Thyroid gland (tissue), 4 donors: Measurements from ENCODE around the gene UNC13A. TPM values are rescaled to one million over a fixed set of nuclear protein-coding genes. Genes with fewer than 3 reads are reported as not detected.
"Not testable (repeated sequence)": the region's sequence is repeated elsewhere in the genome, so short reads cannot be mapped to it uniquely, and the experiment has no call there.

Experiments
- DNase-seq, 2 donors: peaks; one replicate each; pipeline ENCODE4 v3.0.0-alpha.2; 2019
- H3K27ac ChIP-seq, 3 donors: fragments of 200-600 bp; sonication (generic); 1 replicate in 2 of 3; 2 replicates in 1 of 3; pipeline ENCODE4 v1.5.1; 2016 to 2019; ENCODE audit warnings: mild to moderate bottlenecking in 1 of 3, moderate library complexity in 1 of 3
- H3K27me3 ChIP-seq: fragments of 200-600 bp; sonication (generic); one replicate; pipeline ENCODE4 v1.5.1; 2019
- H3K36me3 ChIP-seq, 2 donors: fragments of 200-600 bp; sonication (generic); one replicate each; pipeline ENCODE4 v1.5.1; 2016 to 2019
- H3K4me1 ChIP-seq, 2 donors: fragments of 200-600 bp; sonication (generic); one replicate each; pipeline ENCODE4 v1.5.1; 2017 to 2019
- H3K4me3 ChIP-seq, 3 donors: fragments of 200-600 bp; sonication (generic); replicated peaks in 1 of 3; 1 replicate in 2 of 3; 2 replicates in 1 of 3; pipeline ENCODE4 v1.5.1; 2016; ENCODE audit warnings: mild to moderate bottlenecking in 1 of 3
- H3K9me3 ChIP-seq: fragments of 200-600 bp; sonication (generic); one replicate; pipeline ENCODE4 v1.5.1; 2017
- POLR2A ChIP-seq, 2 donors: fragments of 450-650 bp; IDR thresholded peaks; one replicate each; pipeline ENCODE4 v1.6.1; 2017; ENCODE audit warnings: antibody characterized with exemption in 2 of 2, mild to moderate bottlenecking in 2 of 2, moderate library complexity in 1 of 2
- WGBS, 2 donors: methylation state at CpG; one replicate each; pipeline ENCODE4 v1.1.5; 2017; 5-methylcytosine and 5-hydroxymethylcytosine counted together
- intact Hi-C: fragments of 100-400 bp; cut with DNase I; formaldehyde crosslinking; loops from one replicate; pipeline ENCODE4 v1.15.1; 2023
- total RNA-seq, 4 donors: library from RNA; depleted of rRNA; stranded (reverse); fragments of >200 nt; gene quantifications; one replicate each; pipeline ENCODE4 v1.2.3, GENCODE V29; 2016
- TF ChIP-seq, protein P1 (sequence below), 6 experiments: fragments of 200-600 bp in 3 of 6; fragments of 450-650 bp in 3 of 6; sonication (generic) in 3 of 6; IDR thresholded peaks; one replicate each; pipeline ENCODE4 v1.5.1; 2016 to 2019; ENCODE audit warnings: antibody characterized with exemption in 6 of 6, mild to moderate bottlenecking in 2 of 6, inconsistent platforms in 1 of 6, moderate library complexity in 1 of 6

Gene UNC13A
- total RNA-seq, 4 donors from 2014 or later: under 0.01 to 2.7 (median 0.21) TPM

DNA sequence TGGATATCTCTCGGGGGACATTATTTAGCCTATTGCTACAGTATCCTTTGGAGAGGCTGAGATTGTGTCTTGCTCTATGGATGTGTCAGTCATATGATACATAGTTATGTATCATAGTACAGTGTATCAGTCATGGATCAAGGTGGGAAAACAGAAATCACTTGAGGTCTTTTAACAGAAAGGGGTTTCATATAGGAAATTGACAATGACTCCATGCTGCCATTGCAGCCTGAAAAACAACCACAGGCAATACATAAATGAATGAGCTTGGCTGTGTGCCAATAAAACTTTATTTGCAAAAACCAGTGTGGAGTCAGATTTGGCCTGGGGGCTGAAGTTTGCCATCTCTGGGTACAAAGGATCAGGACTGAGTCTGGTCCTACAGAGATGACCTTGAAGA, 97.3 kb downstream of the UNC13A start:
- Histone ChIP-seq H3K4me3 (no peak overlapping the region), H3K4me1 (no peaks in the 10 kb centered on the region), H3K27ac (no peak overlapping the region), H3K27me3 (no peaks in the 10 kb centered on the region), H3K9me3 (no peaks in the 10 kb centered on the region), H3K36me3 (no peaks in the 10 kb centered on the region)
- intact Hi-C loops: no loop called here
- 81 to 93% methylated on average over 1 of the region's 1 CpG for WGBS, 2 donors
- DNase-seq: no peak
- TF ChIP-seq, protein P1, sequence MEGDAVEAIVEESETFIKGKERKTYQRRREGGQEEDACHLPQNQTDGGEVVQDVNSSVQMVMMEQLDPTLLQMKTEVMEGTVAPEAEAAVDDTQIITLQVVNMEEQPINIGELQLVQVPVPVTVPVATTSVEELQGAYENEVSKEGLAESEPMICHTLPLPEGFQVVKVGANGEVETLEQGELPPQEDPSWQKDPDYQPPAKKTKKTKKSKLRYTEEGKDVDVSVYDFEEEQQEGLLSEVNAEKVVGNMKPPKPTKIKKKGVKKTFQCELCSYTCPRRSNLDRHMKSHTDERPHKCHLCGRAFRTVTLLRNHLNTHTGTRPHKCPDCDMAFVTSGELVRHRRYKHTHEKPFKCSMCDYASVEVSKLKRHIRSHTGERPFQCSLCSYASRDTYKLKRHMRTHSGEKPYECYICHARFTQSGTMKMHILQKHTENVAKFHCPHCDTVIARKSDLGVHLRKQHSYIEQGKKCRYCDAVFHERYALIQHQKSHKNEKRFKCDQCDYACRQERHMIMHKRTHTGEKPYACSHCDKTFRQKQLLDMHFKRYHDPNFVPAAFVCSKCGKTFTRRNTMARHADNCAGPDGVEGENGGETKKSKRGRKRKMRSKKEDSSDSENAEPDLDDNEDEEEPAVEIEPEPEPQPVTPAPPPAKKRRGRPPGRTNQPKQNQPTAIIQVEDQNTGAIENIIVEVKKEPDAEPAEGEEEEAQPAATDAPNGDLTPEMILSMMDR (IDR thresholded peaks at IDR 0.05): no peak
- no peak for TF ChIP-seq POLR2A (IDR thresholded peaks at IDR 0.05)

- 63 to 66% methylated on average over 7 of the region's 7 CpGs for WGBS, 2 donors
These were observed 102.8 kb downstream of the UNC13A start for GRCh38 chr19:17585395-17585794.

GRCh38 chr19:17584132-17584531, 104.0 kb downstream of the UNC13A start:
- Histone ChIP-seq H3K4me3 (no peak overlapping the region), H3K9me3 (no peaks in the 10 kb centered on the region), H3K27me3 (no peaks in the 10 kb centered on the region), H3K4me1 (no peaks in the 10 kb centered on the region), H3K27ac (no peak overlapping the region), H3K36me3 (peaks cover 14% of the 10 kb centered on the region in 2 donors)
- WGBS, 2 donors: 57 to 71% methylated on average over 3 of the region's 3 CpGs
- DNase-seq: no peak
- TF ChIP-seq, protein P1 (IDR thresholded peaks at IDR 0.05): no peak
- TF ChIP-seq POLR2A (IDR thresholded peaks at IDR 0.05): no peak
- intact Hi-C loops: loop anchor here (10.0 kb wide), 1 partner anchor 401 kb away; no protein-coding TSS in a partner anchor

More at GRCh38 chr19:17585395-17585794, 102.8 kb downstream of the UNC13A start:
- H3K9me3 ChIP-seq, H3K27ac ChIP-seq, H3K4me1 ChIP-seq, H3K27me3 ChIP-seq, H3K4me3 ChIP-seq, DNase-seq: not testable (repeated sequence)
- H3K36me3 ChIP-seq: peaks cover 14% of the 10 kb centered on the region in 2 donors
- intact Hi-C loops: loop anchor here (10.0 kb wide), 1 partner anchor 399 kb away; no protein-coding TSS in a partner anchor

- intact Hi-C loops: loop anchor here (10.0 kb wide), 1 partner anchor 402 kb away; no protein-coding TSS in a partner anchor
- TF ChIP-seq POLR2A (IDR thresholded peaks at IDR 0.05): no peak
- TF ChIP-seq, protein P1 (IDR thresholded peaks at IDR 0.05): no peak
- Histone ChIP-seq H3K9me3 (no peaks in the 10 kb centered on the region), H3K4me1 (no peaks in the 10 kb centered on the region), H3K4me3 (no peak overlapping the region), H3K27me3 (no peaks in the 10 kb centered on the region), H3K36me3 (peaks cover 18 to 24% of the 10 kb centered on the region in 2 donors), H3K27ac (no peak overlapping the region)
- WGBS, 2 donors: 77 to 87% methylated on average over 4 to 8 of the region's 8 CpGs
- DNase-seq: no peak
These were observed 105.5 kb downstream of the UNC13A start for GRCh38 chr19:17582613-17583012.

DNA sequence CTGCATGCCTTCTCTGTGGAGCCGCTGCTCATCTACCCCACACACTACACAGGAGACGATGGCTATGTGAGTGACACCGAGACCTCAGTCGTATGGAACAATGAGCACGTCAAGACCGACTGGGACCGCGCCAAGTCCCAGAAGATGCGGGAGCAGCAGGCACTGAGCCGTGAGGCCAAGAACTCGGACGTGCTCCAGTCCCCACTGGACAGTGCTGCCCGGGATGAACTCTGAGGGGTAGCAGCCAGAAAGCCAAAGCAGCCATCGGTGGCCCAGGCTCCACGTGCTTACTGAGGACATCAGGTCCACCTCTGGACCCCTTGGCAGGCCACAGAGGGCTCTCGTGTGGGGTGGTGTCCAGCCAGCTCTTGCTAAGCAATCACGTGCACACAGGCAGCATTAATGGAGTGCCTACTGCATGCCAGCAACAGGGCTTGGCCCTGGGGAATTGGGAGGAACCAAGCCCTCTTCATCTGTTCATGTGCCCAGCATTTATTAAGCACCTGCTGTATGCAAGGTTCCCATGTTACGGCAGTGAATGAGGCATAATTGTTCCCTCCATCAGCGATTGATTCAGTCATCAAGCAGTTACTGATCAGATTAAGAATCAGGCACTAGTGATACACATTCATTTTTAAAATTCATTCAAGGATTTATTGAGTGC, 106.8 kb downstream of the UNC13A start:
- TF ChIP-seq, protein P1 (IDR thresholded peaks at IDR 0.05): no peak
- TF ChIP-seq POLR2A (IDR thresholded peaks at IDR 0.05): no peak
- Histone ChIP-seq H3K4me3 (no peak overlapping the region), H3K4me1 (no peaks in the 10 kb centered on the region), H3K27ac (no peak overlapping the region), H3K9me3 (no peaks in the 10 kb centered on the region), H3K27me3 (no peaks in the 10 kb centered on the region), H3K36me3 (peaks cover 18 to 30% of the 10 kb centered on the region in 2 donors)
- no peak for DNase-seq
- WGBS, 2 donors: 84 to 86% methylated on average over 15 to 19 of the region's 19 CpGs
- intact Hi-C loops: loop anchor here (10.0 kb wide), 1 partner anchor 403 kb away; no protein-coding TSS in a partner anchor
